Testis (tissue), 2 donors: ENCODE measurements around the gene ARL9.

Experiments used
- CTCF ChIP-seq, 3 experiments: fragments of 450-650 bp in 2 of 3; fragments of 200-600 bp in 1 of 3; sonication (generic) in 1 of 3; IDR thresholded peaks; one replicate each; pipeline ENCODE4 v1.5.1; 2016 to 2019; ENCODE audit warnings: antibody characterized with exemption in 3 of 3, mild to moderate bottlenecking in 2 of 3, moderate library complexity in 1 of 3
- POLR2A ChIP-seq: fragments of 450-650 bp; IDR thresholded peaks from one replicate; pipeline ENCODE4 v1.6.1; 2017; ENCODE audit warnings: antibody characterized with exemption, mild to moderate bottlenecking, moderate library complexity

- TF ChIP-seq CTCF (IDR thresholded peaks at IDR 0.05): no peak
- no peak for TF ChIP-seq POLR2A
Observed at GRCh38 chr4:56505269-56506130, at the start of gene ARL9.
